ENCODE data around the gene DCST2.

DCST2 gene

GRCh38 chr1:155026588-155026987, 7.0 kb downstream of the DCST2 start:
- DNase-seq (ENCODE audit: low read depth): no peak

DNA sequence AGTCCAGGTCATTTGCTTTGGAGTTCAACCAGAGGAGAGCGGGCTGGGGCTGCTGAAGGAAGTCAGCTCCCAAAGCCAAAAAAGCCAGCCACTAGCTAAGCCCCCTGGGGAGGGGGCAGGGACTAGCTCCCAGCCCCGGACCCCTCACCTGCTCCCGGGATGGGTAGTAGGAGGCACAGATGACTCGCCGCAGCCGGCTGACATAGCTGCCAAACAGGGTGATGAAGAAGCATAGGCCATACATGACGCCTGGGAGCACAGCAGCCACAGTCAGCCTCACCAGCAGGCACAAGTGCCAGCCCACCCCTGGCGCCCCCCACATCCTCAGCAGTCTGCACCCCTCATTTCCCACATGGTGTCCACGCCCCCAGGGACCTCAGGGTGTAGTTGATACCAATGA, 7.4 kb downstream of the DCST2 start:
- no peak for DNase-seq (ENCODE audit: low read depth)

DNA sequence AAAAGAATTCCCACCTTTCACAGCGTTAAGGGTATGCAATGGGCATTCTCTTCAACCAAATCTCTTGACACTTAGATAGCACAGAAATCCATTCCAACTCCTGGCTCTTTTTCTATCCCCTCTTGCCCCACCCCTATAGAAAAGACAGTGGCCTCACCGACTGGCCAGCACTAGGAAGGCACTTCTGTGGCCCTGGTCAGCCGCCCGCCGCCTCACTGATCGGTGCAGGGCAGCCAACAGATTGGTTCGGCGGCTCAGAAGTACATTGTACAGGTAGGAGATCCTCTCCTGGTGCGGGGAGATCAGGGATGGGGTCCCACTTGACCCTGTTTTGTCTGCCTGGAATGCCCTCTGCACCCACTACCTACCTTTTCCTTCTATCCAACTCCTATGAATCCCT, 9.3 kb downstream of the DCST2 start:
- DNase-seq (ENCODE audit: low read depth): no peak

- no peak for DNase-seq (ENCODE audit: low read depth)
Observed at GRCh38 chr1:155023627-155024026, 10.0 kb downstream of the DCST2 start.

DNA sequence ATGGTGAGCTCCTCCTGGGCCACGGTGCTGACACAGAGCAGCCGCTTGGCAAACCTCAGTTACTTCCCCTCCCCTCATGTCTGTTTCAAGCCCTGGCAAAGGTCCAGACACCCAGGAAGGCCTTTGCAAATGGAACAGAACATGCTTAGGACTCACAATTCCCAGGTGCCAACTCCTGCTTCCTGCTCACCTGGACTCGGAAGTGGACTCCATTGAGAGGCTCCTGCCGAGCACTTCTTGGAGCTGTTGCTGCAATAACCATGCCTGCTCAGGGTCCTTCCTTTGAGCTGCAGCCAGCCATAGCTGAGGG, 10.7 kb downstream of the DCST2 start:
- no peak for DNase-seq (ENCODE audit: low read depth)

- DNase-seq (ENCODE audit: low read depth): no peak
Observed at GRCh38 chr1:155022136-155022926, 11.2 kb downstream of the DCST2 start.

DNA sequence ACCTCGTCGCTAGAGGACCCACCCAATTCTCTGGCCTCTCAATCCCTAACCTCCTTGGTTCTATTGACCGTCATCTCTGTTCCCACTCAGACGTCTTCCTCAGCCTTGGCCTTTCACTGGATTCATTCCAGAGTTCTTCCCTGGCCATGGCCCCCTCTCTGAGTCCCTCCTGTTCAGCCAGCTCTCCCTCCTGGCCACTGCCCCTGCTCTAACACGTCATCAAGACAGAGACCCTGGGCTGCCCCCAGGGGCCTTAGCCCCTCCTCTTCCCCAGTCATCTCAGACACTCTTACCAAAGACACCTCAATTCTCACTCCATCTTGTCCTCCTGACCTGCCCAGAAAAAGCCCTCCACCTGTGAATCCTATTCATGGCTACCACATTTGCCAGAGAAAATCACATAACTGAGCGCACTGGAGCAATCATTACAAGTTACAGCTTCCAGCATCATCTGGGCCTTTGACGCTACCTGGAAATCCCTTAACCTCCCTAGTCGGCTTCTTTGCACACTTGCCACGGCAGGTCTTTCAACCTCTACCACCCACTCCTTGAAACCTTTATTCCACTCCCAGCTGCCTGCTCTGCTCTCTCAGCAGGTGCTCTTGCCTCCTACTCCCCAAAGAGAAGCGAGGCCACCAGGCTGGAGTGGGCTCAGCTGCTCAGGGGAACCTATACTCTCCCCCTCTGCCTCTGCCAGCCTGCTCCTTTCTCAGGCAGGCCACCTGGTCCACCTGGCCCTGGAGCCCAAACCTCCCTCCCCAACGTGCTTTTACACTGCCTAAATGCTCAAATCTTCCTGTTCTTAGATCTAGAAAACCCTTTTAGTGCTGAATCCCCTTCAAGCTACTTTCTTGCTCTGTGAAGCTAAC, 14.0 kb downstream of the DCST2 start:
- no peak for DNase-seq (ENCODE audit: low read depth)

- DNase-seq (ENCODE audit: low read depth): no peak
Observed at GRCh38 chr1:155018617-155019348, 14.8 kb downstream of the DCST2 start.

GRCh38 chr1:155017946-155018316, 15.7 kb downstream of the DCST2 start:
- no peak for DNase-seq (ENCODE audit: low read depth)

- peak; percentile 86 for DNase-seq (ENCODE audit: low read depth)
Observed at GRCh38 chr1:155017041-155017945, 16.3 kb downstream of the DCST2 start.

DNA sequence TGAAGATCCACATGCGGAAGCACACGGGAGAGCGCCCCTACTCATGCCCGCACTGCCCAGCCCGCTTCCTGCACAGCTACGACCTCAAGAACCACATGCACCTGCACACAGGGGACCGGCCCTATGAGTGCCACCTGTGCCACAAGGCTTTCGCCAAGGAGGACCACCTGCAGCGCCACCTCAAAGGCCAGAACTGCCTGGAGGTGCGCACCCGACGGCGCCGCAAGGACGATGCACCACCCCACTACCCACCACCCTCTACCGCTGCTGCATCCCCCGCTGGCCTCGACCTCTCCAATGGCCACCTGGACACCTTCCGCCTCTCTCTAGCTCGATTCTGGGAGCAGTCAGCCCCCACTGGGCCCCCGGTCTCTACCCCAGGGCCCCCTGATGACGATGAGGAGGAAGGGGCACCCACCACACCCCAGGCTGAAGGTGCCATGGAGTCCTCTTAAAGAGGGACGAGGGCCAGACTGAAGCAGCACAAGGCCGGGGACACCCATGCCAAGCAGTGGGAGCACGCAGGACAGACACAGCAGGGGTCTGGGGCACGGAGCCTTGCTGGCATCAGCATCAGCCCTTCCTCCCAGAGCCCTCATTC, 17.2 kb downstream of the DCST2 start:
- no peak for DNase-seq (ENCODE audit: low read depth)

DNA sequence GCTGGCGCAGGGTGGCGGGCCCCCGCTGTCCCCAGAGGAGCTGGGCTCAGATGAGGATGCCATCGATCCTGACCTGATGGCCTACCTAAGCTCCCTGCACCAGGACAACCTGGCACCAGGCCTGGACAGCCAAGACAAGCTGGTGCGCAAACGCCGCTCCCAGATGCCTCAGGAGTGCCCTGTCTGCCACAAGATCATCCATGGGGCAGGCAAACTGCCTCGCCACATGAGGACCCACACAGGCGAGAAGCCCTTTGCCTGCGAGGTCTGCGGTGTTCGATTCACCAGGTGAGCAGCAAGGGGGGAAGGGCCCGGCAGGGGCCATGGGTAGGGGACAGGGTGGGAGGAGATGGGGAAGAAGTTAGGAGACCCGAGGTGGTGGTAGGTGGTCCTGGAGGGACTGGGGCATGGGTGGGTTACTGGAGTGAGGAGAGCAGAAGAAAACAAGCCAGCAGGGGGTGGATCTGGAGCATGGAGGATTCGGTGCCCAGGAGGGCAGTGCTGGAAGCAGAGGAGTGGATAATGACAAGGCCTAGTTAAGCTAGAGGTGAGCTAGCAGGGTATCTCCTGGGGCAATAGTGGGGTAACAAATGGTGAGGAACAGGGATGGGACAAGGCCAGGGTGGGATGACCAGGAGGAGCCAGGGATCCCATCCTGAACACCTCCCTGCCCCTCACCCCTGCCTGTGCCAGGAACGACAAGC, 17.9 kb downstream of the DCST2 start:
- no peak for DNase-seq (ENCODE audit: low read depth)

DNA sequence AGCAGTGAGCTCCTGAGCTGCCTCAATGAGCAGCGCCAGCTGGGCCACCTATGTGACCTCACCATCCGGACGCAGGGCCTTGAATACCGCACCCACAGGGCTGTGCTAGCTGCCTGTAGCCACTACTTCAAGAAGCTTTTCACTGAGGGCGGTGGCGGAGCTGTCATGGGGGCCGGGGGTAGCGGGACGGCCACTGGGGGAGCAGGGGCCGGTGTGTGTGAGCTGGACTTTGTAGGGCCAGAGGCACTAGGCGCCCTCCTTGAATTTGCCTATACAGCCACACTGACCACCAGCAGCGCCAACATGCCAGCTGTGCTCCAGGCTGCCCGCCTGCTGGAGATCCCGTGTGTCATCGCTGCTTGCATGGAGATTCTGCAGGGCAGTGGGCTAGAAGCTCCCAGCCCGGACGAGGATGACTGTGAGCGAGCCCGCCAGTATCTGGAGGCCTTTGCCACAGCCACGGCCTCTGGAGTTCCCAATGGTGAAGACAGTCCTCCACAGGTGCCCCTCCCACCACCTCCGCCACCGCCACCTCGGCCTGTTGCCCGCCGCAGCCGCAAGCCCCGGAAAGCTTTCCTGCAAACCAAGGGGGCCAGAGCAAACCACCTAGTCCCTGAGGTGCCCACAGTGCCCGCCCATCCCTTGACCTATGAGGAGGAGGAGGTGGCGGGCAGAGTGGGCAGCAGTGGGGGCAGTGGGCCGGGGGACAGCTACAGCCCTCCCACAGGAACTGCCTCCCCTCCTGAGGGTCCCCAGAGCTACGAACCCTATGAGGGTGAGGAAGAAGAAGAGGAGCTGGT, 18.7 kb downstream of the DCST2 start:
- no peak for DNase-seq (ENCODE audit: low read depth)

DNA sequence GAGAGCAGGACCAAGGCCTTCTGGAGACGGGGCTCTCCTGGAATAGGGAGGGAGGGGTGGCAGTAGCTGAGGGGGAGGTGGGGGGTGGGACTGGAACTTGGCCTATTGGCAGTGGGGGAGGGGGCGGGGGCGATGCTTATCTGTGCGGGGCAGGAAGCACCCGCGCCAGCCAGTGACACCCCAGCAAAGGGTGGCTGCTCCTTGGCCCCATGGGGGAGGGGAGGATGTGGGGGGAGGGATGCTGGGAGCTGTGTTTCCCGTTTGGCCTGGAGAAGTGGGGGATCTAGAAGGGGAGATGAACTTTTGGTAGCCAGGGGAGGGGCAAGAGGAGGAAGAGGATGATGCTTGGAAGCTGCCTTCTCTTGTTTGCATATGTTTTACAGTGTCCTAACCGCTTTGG, 19.9 kb downstream of the DCST2 start:
- DNase-seq (ENCODE audit: low read depth): peak; percentile 42

DNA sequence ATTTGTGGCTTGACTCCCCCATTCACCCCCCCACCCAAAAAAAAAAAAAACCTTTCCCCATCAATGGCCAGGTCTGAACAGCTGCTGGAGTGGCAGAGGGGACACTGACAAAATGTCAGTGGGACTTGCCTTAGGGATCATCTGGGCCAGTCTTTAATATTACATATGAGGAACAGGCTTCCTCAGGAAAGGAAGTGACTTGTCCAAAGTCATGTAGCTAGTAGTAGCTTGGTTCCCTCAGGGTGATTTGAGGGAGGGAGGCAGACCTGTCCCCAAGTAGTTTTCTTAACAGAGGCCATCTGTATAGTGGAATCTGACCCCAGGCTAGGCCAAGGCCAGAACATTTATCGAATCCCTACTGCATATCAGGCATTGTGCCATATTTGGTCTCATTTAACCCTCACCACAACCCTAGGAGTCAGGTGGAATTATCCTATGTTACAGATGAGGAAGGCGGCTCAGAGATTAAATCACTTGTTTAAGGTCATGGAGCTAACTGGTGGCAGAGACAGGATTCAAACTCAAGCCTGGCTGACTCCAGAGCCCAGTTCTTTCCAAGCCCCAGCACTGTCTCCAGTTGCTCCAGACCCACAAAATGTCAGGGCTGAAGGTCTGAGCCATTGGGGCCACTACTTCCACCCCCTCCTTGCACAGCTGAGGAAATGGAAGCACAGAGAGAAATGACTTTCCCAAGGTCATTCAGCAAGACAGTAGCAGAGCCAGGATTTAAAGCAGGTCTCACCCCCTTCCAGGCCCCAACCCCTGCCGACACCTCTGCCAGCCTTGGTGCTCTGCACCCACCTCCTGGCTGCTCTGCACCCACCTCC, 20.6 kb downstream of the DCST2 start:
- DNase-seq (ENCODE audit: low read depth): no peak

- no peak for DNase-seq (ENCODE audit: low read depth)
Observed at GRCh38 chr1:155012026-155012546, 21.5 kb downstream of the DCST2 start.

GRCh38 chr1:155011437-155012025, 22.1 kb downstream of the DCST2 start:
- DNase-seq (ENCODE audit: low read depth): no peak

GRCh38 chr1:155011004-155011416, 22.6 kb downstream of the DCST2 start:
- no peak for DNase-seq (ENCODE audit: low read depth)

Data from activated T-helper 1 cell treated with Interleukin-2 at 50 U/mL for 16 hours (primary cell).